HepG2 (cell line): ENCODE measurements around the gene MYRIP. TPM values are rescaled to one million over a fixed set of nuclear protein-coding genes. Genes with fewer than 3 reads are reported as not detected.

Source experiments
- ATAC-seq: fragments of 200-7000 bp; cut with Tn5 transposase; 3 replicates; pipeline ENCODE4 v1.9.1; 2020; ENCODE audit warnings: mild to moderate bottlenecking, moderate library complexity
- BruUV-seq: library from RNA; stranded (reverse); fragments of 400-500 nt; replicated peaks from 2 replicates; lab custom pipeline; 2021; lab: Mats Ljungman, UMichigan
- CTCF ChIA-PET: fragments of 300-600 bp; formaldehyde crosslinking; extraction: SDS; loops from one replicate; lab custom pipeline; 2021; ENCODE audit warnings: low total read pairs, inconsistent platforms, low intra/inter-chr PET ratio; lab: Yijun Ruan, JAX
- POLR2A ChIA-PET: fragments of 350-600 bp; sonication (Branson Sonifier 250); formaldehyde crosslinking; loops from one replicate; lab custom pipeline; 2020; ENCODE audit warnings: antibody characterized with exemption, inconsistent platforms; lab: Yijun Ruan, JAX
- DNase-seq: peaks from one replicate; pipeline ENCODE4 v3.0.0-alpha.2; 2015; ENCODE audit warnings: low spot score
- FAIRE-seq: peaks from 3 replicates; lab custom pipeline; 2011; peaks lifted over from hg19 to GRCh38; lab: Jason Lieb, UNC
- H2AFZ ChIP-seq: one replicate; pipeline ENCODE4 v1.6.1; 2011; ENCODE audit warnings: low read length, inconsistent platforms
- H3K27ac ChIP-seq: fragments of 300-600 bp; 3 replicates; pipeline ENCODE4 v1.8.0; 2011; ENCODE audit warnings: mixed run types, mild to moderate bottlenecking, mixed read lengths, low read length, inconsistent platforms; ENCODE audit not compliant: insufficient read depth; ENCODE audit errors: extremely low read length
- H3K27me3 ChIP-seq, 2 experiments: fragments of 200-600 bp in 1 of 2; 2 replicates in 1 of 2; 3 replicates in 1 of 2; pipeline versions ENCODE4 v1.6.0 to v1.8.0; 2011; ENCODE audit warnings: low read length in 2 of 2, mild to moderate bottlenecking in 2 of 2, moderate library complexity in 2 of 2, inconsistent platforms in 1 of 2; ENCODE audit not compliant: insufficient read depth in 2 of 2, control insufficient read depth in 1 of 2
- H3K36me3 ChIP-seq, 2 experiments: fragments of 200-600 bp in 1 of 2; replicated peaks in 1 of 2; 2 replicates in 1 of 2; 3 replicates in 1 of 2; pipeline versions ENCODE4 v1.5.1 to v1.8.0; 2011; ENCODE audit warnings: low read length in 2 of 2, inconsistent platforms in 1 of 2; ENCODE audit not compliant: insufficient read depth in 2 of 2, control insufficient read depth in 1 of 2
- H3K4me1 ChIP-seq: 2 replicates; pipeline ENCODE4 v1.5.1; 2012; ENCODE audit warnings: low read length, inconsistent platforms; ENCODE audit not compliant: insufficient read depth
- H3K4me2 ChIP-seq: 2 replicates; pipeline ENCODE4 v1.6.0; 2011; ENCODE audit warnings: low read depth, low read length, inconsistent platforms
- H3K4me3 ChIP-seq, 3 experiments: fragments of 200-600 bp in 1 of 3; sonication (generic), shearing (Covaris generic) in 1 of 3; replicated peaks in 1 of 3; 2 replicates each; pipeline ENCODE4 v1.5.1; 2011 to 2016; ENCODE audit warnings: low read length in 3 of 3, inconsistent platforms in 2 of 3, low read depth in 2 of 3, mild to moderate bottlenecking in 2 of 3, control low read depth in 1 of 3, mixed read lengths in 1 of 3; ENCODE audit not compliant: insufficient read depth in 1 of 3
- H3K79me2 ChIP-seq: one replicate; pipeline ENCODE4 v1.6.1; 2011; ENCODE audit warnings: low read length, inconsistent platforms; ENCODE audit not compliant: insufficient read depth
- H3K9ac ChIP-seq: 2 replicates; pipeline ENCODE4 v1.6.0; 2011; ENCODE audit warnings: mild to moderate bottlenecking, low read depth, low read length, inconsistent platforms; ENCODE audit not compliant: insufficient read depth
- H3K9me3 ChIP-seq: 2 replicates; pipeline ENCODE4 v1.5.1; 2012; ENCODE audit warnings: mild to moderate bottlenecking, low read length
- H4K20me1 ChIP-seq: 2 replicates; pipeline ENCODE4 v1.6.0; 2011; ENCODE audit warnings: inconsistent platforms, mild to moderate bottlenecking, low read length, moderate library complexity; ENCODE audit not compliant: insufficient read depth
- ATF2 ChIP-seq: sonication (generic); formaldehyde crosslinking; IDR thresholded peaks from 2 replicates; pipeline ENCODE4 v1.4.0; 2020; ENCODE audit warnings: missing genetic modification reagents
- ETS1 ChIP-seq: sonication (generic); formaldehyde crosslinking; IDR thresholded peaks from 2 replicates; pipeline ENCODE4 v1.4.0; 2020; ENCODE audit warnings: missing genetic modification reagents
- FOXO1 ChIP-seq: sonication (generic); formaldehyde crosslinking; IDR thresholded peaks from 2 replicates; pipeline ENCODE4 v1.4.0; 2020; ENCODE audit warnings: missing genetic modification reagents
- GLMP ChIP-seq: sonication (generic); formaldehyde crosslinking; IDR thresholded peaks from 2 replicates; pipeline ENCODE4 v1.9.0; 2021; ENCODE audit warnings: missing genetic modification reagents, mild to moderate bottlenecking, borderline replicate concordance
- HOXA3 ChIP-seq: sonication (generic); formaldehyde crosslinking; IDR thresholded peaks from 2 replicates; pipeline ENCODE4 v1.5.0; 2020; ENCODE audit warnings: missing genetic modification reagents
- MBD4 ChIP-seq: IDR thresholded peaks from 2 replicates; pipeline ENCODE4 v1.6.1; 2012; ENCODE audit warnings: low read length, inconsistent platforms, borderline replicate concordance
- PHF20 ChIP-seq: sonication (generic); formaldehyde crosslinking; IDR thresholded peaks from 2 replicates; pipeline ENCODE4 v1.5.0; 2020; ENCODE audit warnings: mild to moderate bottlenecking, missing genetic modification reagents
- TFAP4 ChIP-seq: sonication (generic); IDR thresholded peaks from 2 replicates; pipeline ENCODE4 v1.6.1; 2016; ENCODE audit warnings: low read depth, borderline replicate concordance
- TRAFD1 ChIP-seq: sonication (generic); formaldehyde crosslinking; IDR thresholded peaks from 2 replicates; pipeline ENCODE4 v1.5.1; 2020; ENCODE audit warnings: missing genetic modification reagents, mild to moderate bottlenecking, borderline replicate concordance
- ZBTB3 ChIP-seq: sonication (generic); formaldehyde crosslinking; IDR thresholded peaks from 2 replicates; pipeline ENCODE4 v1.4.0; 2020; ENCODE audit warnings: low read depth, mild to moderate bottlenecking, moderate library complexity, missing genetic modification reagents, borderline replicate concordance
- ZFP36 ChIP-seq: fragments of 150-350 bp; IDR thresholded peaks from 2 replicates; pipeline ENCODE4 v1.6.1; 2018; ENCODE audit warnings: borderline replicate concordance, low read length, low read depth; ENCODE audit not compliant: partially characterized antibody
- ZFP37 ChIP-seq: sonication (generic); formaldehyde crosslinking; IDR thresholded peaks from 2 replicates; pipeline ENCODE4 v1.4.0; 2020; ENCODE audit warnings: missing genetic modification reagents, borderline replicate concordance
- ZFX ChIP-seq: sonication (generic); formaldehyde crosslinking; IDR thresholded peaks from 2 replicates; pipeline ENCODE4 v1.4.0; 2020; ENCODE audit warnings: mild to moderate bottlenecking, low read depth, missing genetic modification reagents, moderate library complexity
- ZNF574 ChIP-seq: sonication (generic); formaldehyde crosslinking; IDR thresholded peaks from 2 replicates; pipeline ENCODE4 v1.4.0; 2020; ENCODE audit warnings: missing genetic modification reagents
- ZNF674 ChIP-seq: sonication (generic); formaldehyde crosslinking; IDR thresholded peaks from 2 replicates; pipeline ENCODE4 v1.5.0; 2020; ENCODE audit warnings: low read depth, mild to moderate bottlenecking, missing genetic modification reagents
- ZNF720 ChIP-seq: sonication (generic); formaldehyde crosslinking; IDR thresholded peaks from 2 replicates; pipeline ENCODE4 v1.4.0; 2020; ENCODE audit warnings: missing genetic modification reagents
- WGBS: methylation state at CpG from one replicate; pipeline ENCODE4 v1.1.6; 2017; ENCODE audit warnings: low lambda C conversion rate; 5-methylcytosine and 5-hydroxymethylcytosine counted together
- in situ Hi-C: cut with HindIII; loops from 2 replicates; pipeline ENCODE4 v1.10.0; 2017; ENCODE audit warnings: low pct_unique_long_range_greater_than_20kb; ENCODE audit not compliant: extremely low pct_ligation_motif_present
- intact Hi-C: fragments of 100-400 bp; cut with micrococcal nuclease; formaldehyde crosslinking; loops from one replicate; pipeline ENCODE4 v1.10.0; 2022; ENCODE audit not compliant: unreplicated experiment
- polyA plus RNA-seq, 8 experiments: library from polyadenylated mRNA; depleted of rRNA in 3 of 8; stranded (reverse) in 7 of 8; unstranded in 1 of 8; fragments of >200 nt; fragmentation: Illumina TruSeq in 4 of 8; extraction: Trizol in 4 of 8; gene quantifications; 2 replicates each; pipeline versions ENCODE4 v1.2.1 to v1.2.3, GENCODE V29; 2011 to 2016; ENCODE audit warnings: low read depth in 4 of 8, missing spikeins in 1 of 8, mixed read lengths in 1 of 8; ENCODE audit not compliant: insufficient read depth in 1 of 8
- total RNA-seq, 5 experiments: library from RNA; depleted of rRNA; stranded (reverse); fragments of >200 nt; fragmentation: Illumina TruSeq; extraction: Trizol; gene quantifications; 2 replicates each; pipeline ENCODE4 v1.2.3, GENCODE V29; 2016; ENCODE audit warnings: low read depth in 1 of 5

MYRIP gene
- total and polyA plus RNA-seq, 2 of the 13 experiments (the other 11 are each of a cell fraction or from before 2014, with no cell fraction given): 0.64 to 0.84 TPM

- FAIRE-seq: no peak
- no peak for TF ChIP-seq PHF20 (CRISPR knock-in tag)
- TF ChIP-seq ZNF674 (CRISPR knock-in tag): no peak
- no peak for TF ChIP-seq ZNF720 (CRISPR knock-in tag)
- no peak for TF ChIP-seq TRAFD1
- no peak for TF ChIP-seq FOXO1 (CRISPR knock-in tag)
- TF ChIP-seq ATF2 (CRISPR knock-in tag): no peak
- no peak for TF ChIP-seq GLMP (CRISPR knock-in tag)
- TF ChIP-seq ZFP36: no peak
- no peak for TF ChIP-seq MBD4
- no peak for TF ChIP-seq ZBTB3 (CRISPR knock-in tag)
- TF ChIP-seq HOXA3 (CRISPR knock-in tag): no peak
- TF ChIP-seq ETS1 (CRISPR knock-in tag): no peak
- no peak for TF ChIP-seq ZNF574 (CRISPR knock-in tag)
- TF ChIP-seq ZFX (CRISPR knock-in tag): no peak
- TF ChIP-seq TFAP4: no peak
- no peak for TF ChIP-seq ZFP37 (CRISPR knock-in tag)
Measured at GRCh38 chr3:40045051-40045450, 235.6 kb downstream of the MYRIP start.

More at GRCh38 chr3:40045051-40045450, 235.6 kb downstream of the MYRIP start:
- H3K79me2 ChIP-seq: no peaks in the 10 kb centered on the region
- H3K9me3 ChIP-seq: no peaks in the 10 kb centered on the region; the same call in 1 of the 2 replicates
- ATAC-seq (no peak), DNase-seq (no peak)
- no peak overlapping the region for H2AFZ ChIP-seq
- intact Hi-C loops: no loop called here
- H3K9ac ChIP-seq: no peak overlapping the region
- ChIA-PET CTCF (no interaction called here), POLR2A (no interaction called here)
- no TSS peak for BruUV-seq
- no peaks in the 10 kb centered on the region for H4K20me1 ChIP-seq
- no peaks in the 10 kb centered on the region; a peak in 1 of 5 replicates for H3K27me3 ChIP-seq
- WGBS: 74% methylated on average over 2 of the region's 2 CpGs
- H3K4me2 ChIP-seq: no peak overlapping the region
- in situ Hi-C loops: no loop called here
- H3K36me3 ChIP-seq: no peaks in the 10 kb centered on the region
- no peak overlapping the region for H3K27ac ChIP-seq
- H3K4me1 ChIP-seq: no peaks in the 10 kb centered on the region
- no peak overlapping the region for H3K4me3 ChIP-seq
